Tibial nerve (tissue), 4 donors: ENCODE measurements around the gene GTF3C1.

Experiments
- EP300 ChIP-seq, 2 donors: sonication (generic); formaldehyde crosslinking; IDR thresholded peaks; one replicate each; pipeline ENCODE4 v1.6.1; 2017; ENCODE audit warnings: antibody characterized with exemption in 2 of 2, mild to moderate bottlenecking in 1 of 2
- TF ChIP-seq, protein P1 (sequence below), 5 experiments: fragments of 200-600 bp in 3 of 5; fragments of 450-650 bp in 2 of 5; sonication (generic) in 3 of 5; IDR thresholded peaks; one replicate each; pipeline ENCODE4 v1.5.1; 2016 to 2019; ENCODE audit warnings: antibody characterized with exemption in 5 of 5, mild to moderate bottlenecking in 3 of 5, moderate library complexity in 2 of 5

DNA sequence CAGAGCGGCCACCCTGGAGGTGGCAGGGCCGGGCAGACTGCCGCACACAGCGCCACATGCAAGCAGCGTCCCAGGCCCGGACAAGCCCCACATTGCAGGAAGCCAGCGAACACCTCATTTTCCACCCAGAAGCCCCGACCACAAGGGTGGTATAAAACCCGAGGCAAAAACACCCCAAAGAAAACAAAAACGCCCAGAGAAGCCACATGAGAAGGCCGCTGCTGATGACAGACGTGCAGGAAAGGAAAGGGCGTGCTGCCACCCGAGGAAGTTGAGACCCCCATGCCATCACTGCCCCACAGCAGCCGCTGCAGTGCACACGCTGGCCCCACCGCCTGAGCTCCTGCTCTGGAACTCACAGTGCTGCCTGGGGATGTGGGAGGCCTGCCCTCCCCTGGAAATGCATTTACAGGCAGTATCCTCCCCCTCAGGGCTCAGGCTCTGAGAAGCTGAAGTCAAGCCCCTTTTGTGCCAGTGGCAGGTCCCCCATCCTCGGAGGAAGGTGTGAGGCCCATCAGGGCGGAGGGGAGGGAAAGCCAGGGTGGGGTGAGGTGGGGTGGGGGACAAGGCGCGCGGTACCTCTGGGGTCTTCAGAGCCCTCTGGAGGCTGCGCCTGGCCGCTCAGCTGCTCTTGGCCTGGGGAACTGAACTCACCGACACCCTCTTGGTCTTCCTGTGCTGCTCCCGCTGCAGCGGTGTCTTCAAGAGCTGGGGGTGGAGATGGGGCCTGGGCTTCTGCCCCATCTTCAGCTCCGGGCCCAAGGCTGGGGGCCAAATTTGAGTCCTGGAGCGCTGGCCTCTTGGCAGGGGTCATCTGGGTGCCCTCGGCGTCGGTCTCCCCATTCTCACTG is 85.7 kb downstream of the GTF3C1 start:
- TF ChIP-seq, protein P1, sequence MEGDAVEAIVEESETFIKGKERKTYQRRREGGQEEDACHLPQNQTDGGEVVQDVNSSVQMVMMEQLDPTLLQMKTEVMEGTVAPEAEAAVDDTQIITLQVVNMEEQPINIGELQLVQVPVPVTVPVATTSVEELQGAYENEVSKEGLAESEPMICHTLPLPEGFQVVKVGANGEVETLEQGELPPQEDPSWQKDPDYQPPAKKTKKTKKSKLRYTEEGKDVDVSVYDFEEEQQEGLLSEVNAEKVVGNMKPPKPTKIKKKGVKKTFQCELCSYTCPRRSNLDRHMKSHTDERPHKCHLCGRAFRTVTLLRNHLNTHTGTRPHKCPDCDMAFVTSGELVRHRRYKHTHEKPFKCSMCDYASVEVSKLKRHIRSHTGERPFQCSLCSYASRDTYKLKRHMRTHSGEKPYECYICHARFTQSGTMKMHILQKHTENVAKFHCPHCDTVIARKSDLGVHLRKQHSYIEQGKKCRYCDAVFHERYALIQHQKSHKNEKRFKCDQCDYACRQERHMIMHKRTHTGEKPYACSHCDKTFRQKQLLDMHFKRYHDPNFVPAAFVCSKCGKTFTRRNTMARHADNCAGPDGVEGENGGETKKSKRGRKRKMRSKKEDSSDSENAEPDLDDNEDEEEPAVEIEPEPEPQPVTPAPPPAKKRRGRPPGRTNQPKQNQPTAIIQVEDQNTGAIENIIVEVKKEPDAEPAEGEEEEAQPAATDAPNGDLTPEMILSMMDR (IDR thresholded peaks at IDR 0.05): no peak
- TF ChIP-seq EP300 (IDR thresholded peaks at IDR 0.05): no peak
